GM23338 (cell line): ENCODE results near the gene NUMB. TPM values are rescaled to one million over a fixed set of nuclear protein-coding genes. Genes with fewer than 3 reads are reported as not detected.

Source experiments
- ATAC-seq: fragments of 200-7000 bp; cut with Tn5 transposase; 3 replicates; pipeline ENCODE4 v1.9.1; 2020
- DNase-seq: peaks from one replicate; pipeline ENCODE4 v3.0.0-alpha.2; 2015; ENCODE audit warnings: low spot score
- H2AFZ ChIP-seq: fragments of 200-600 bp; sonication (generic); 2 replicates; pipeline ENCODE4 v1.8.0; 2016; ENCODE audit warnings: antibody characterized with exemption, mild to moderate bottlenecking, moderate library complexity
- H3F3A ChIP-seq: fragments of 200-600 bp; sonication (generic); replicated peaks from 2 replicates; pipeline ENCODE4 v1.8.0; 2017; ENCODE audit warnings: antibody characterized with exemption, mixed run types, low read depth
- H3K27ac ChIP-seq: fragments of 200-600 bp; sonication (generic); 2 replicates; pipeline ENCODE4 v1.6.1; 2016; ENCODE audit warnings: low read depth
- H3K27me3 ChIP-seq: fragments of 200-600 bp; sonication (generic); 2 replicates; pipeline ENCODE4 v1.8.0; 2016; ENCODE audit warnings: mild to moderate bottlenecking, mixed run types, moderate library complexity; ENCODE audit not compliant: insufficient read depth
- H3K36me3 ChIP-seq: fragments of 200-600 bp; sonication (generic); 2 replicates; pipeline ENCODE4 v1.8.0; 2016; ENCODE audit warnings: mild to moderate bottlenecking; ENCODE audit not compliant: insufficient read depth
- H3K4me1 ChIP-seq: fragments of 200-600 bp; sonication (generic); 2 replicates; pipeline ENCODE4 v1.8.0; 2016; ENCODE audit warnings: mild to moderate bottlenecking, moderate library complexity; ENCODE audit not compliant: insufficient read depth
- H3K4me2 ChIP-seq: fragments of 200-600 bp; sonication (generic); 2 replicates; pipeline ENCODE4 v1.7.1; 2017; ENCODE audit warnings: mixed run types
- H3K4me3 ChIP-seq: fragments of 200-600 bp; sonication (generic); 2 replicates; pipeline ENCODE4 v1.6.1; 2016; ENCODE audit warnings: mixed run types
- H3K79me2 ChIP-seq: fragments of 200-600 bp; sonication (generic); replicated peaks from 2 replicates; pipeline ENCODE4 v1.8.0; 2017; ENCODE audit warnings: mild to moderate bottlenecking; ENCODE audit not compliant: insufficient read depth
- H3K9me2 ChIP-seq: fragments of 200-600 bp; sonication (generic); 2 replicates; pipeline ENCODE4 v1.8.0; 2017; ENCODE audit not compliant: insufficient read depth
- H4K20me1 ChIP-seq: fragments of 200-600 bp; sonication (generic); replicated peaks from 2 replicates; pipeline ENCODE4 v1.8.0; 2017; ENCODE audit warnings: mild to moderate bottlenecking; ENCODE audit not compliant: insufficient read depth
- H3K27ac Mint-ChIP-seq: 2 replicates; pipeline ENCODE4 v1.8.0; 2020; ENCODE audit warnings: inconsistent platforms, mild to moderate bottlenecking, moderate library complexity, mixed read lengths
- H3K27me3 Mint-ChIP-seq: 3 replicates; pipeline ENCODE4 v1.8.0; 2022; ENCODE audit warnings: low read depth, mild to moderate bottlenecking, moderate library complexity, mixed read lengths, inconsistent platforms; ENCODE audit not compliant: insufficient read depth, poor library complexity
- H3K36me3 Mint-ChIP-seq: 3 replicates; pipeline ENCODE4 v1.8.0; 2021; ENCODE audit warnings: low read depth, mild to moderate bottlenecking, inconsistent platforms, moderate library complexity, mixed read lengths
- H3K4me1 Mint-ChIP-seq: 3 replicates; pipeline ENCODE4 v1.8.0; 2020; ENCODE audit warnings: mild to moderate bottlenecking, inconsistent platforms, mixed read lengths
- H3K4me3 Mint-ChIP-seq: 3 replicates; pipeline ENCODE4 v1.8.0; 2021; ENCODE audit warnings: moderate library complexity, mild to moderate bottlenecking, inconsistent platforms, mixed read lengths
- H3K9me3 Mint-ChIP-seq: 3 replicates; pipeline ENCODE4 v1.8.0; 2020; ENCODE audit warnings: moderate library complexity, mild to moderate bottlenecking, inconsistent platforms, mixed read lengths
- CREB1 ChIP-seq: fragments of 250-450 bp; sonication (Bioruptor Pico); IDR thresholded peaks from 2 replicates; pipeline ENCODE4 v1.5.0; 2020; ENCODE audit warnings: low read depth, mild to moderate bottlenecking, moderate library complexity
- EZH2 ChIP-seq: fragments of 200-600 bp; sonication (generic); IDR thresholded peaks from one replicate; pipeline ENCODE4 v1.8.0; 2017; ENCODE audit warnings: antibody characterized with exemption, mild to moderate bottlenecking, low read depth; ENCODE audit not compliant: unreplicated experiment
- EZH2phosphoT487 ChIP-seq: fragments of 200-600 bp; sonication (generic); IDR thresholded peaks from one replicate; pipeline ENCODE4 v1.8.1; 2018; ENCODE audit warnings: antibody characterized with exemption; ENCODE audit not compliant: unreplicated experiment
- JUNB ChIP-seq: IDR thresholded peaks from one replicate; pipeline ENCODE4 v1.6.1; 2016; ENCODE audit warnings: antibody characterized with exemption; ENCODE audit not compliant: unreplicated experiment
- NANOG ChIP-seq: IDR thresholded peaks from 2 replicates; pipeline ENCODE4 v1.6.1; 2016; ENCODE audit warnings: antibody characterized with exemption, borderline replicate concordance
- POLR2AphosphoS5 ChIP-seq: IDR thresholded peaks from 2 replicates; pipeline ENCODE4 v1.6.1; 2016; ENCODE audit warnings: antibody characterized with exemption, low read depth
- STAT1 ChIP-seq: IDR thresholded peaks from one replicate; pipeline ENCODE4 v1.6.1; 2016; ENCODE audit warnings: antibody characterized with exemption; ENCODE audit not compliant: unreplicated experiment
- ZNF114 ChIP-seq: fragments of 250-450 bp; sonication (Bioruptor Pico); IDR thresholded peaks from 2 replicates; pipeline ENCODE4 v1.5.0; 2020; ENCODE audit warnings: mild to moderate bottlenecking, moderate library complexity
- ZNF331 ChIP-seq: fragments of 250-450 bp; sonication (Bioruptor Pico); IDR thresholded peaks from 2 replicates; pipeline ENCODE4 v1.5.0; 2020; ENCODE audit warnings: low read depth, mild to moderate bottlenecking, moderate library complexity
- polyA plus RNA-seq: library from polyadenylated mRNA; unstranded; fragments of >200 nt; fragmentation: Nextera tagmentation; extraction: Ambion mirVana; gene quantifications from 2 replicates; pipeline ENCODE4 v1.2.1, GENCODE V29; 2016
- total RNA-seq: library from RNA; depleted of rRNA; stranded (reverse); fragments of >200 nt; shearing (Covaris generic); gene quantifications from 2 replicates; pipeline ENCODE4 v1.2.3, GENCODE V29; 2014
- TF ChIP-seq, protein P1 (sequence below): fragments of 250-450 bp; sonication (Bioruptor Pico); IDR thresholded peaks from 2 replicates; pipeline ENCODE4 v1.5.0; 2020; ENCODE audit warnings: mild to moderate bottlenecking, moderate library complexity
- TF ChIP-seq, protein P2 (sequence below): IDR thresholded peaks from one replicate; pipeline ENCODE4 v1.6.1; 2018; ENCODE audit warnings: antibody characterized with exemption; ENCODE audit not compliant: unreplicated experiment
- TF ChIP-seq, protein P3 (sequence below): IDR thresholded peaks from 2 replicates; pipeline ENCODE4 v1.6.1; 2016; ENCODE audit warnings: antibody characterized with exemption
- TF ChIP-seq, protein P4 (sequence below), 2 experiments: fragments of 200-600 bp in 1 of 2; sonication (generic) in 1 of 2; conservative IDR thresholded peaks; 2 replicates each; pipeline versions ENCODE4 v1.5.1 to v1.6.1; 2016 to 2017; ENCODE audit warnings: antibody characterized with exemption in 2 of 2, low read depth in 2 of 2, mild to moderate bottlenecking in 2 of 2, moderate library complexity in 1 of 2

NUMB gene
- total and polyA plus RNA-seq, 2 experiments from 2014 or later: 32.1 to 36.7 TPM

- TF ChIP-seq ZNF114: no peak
These were observed 75.0 kb downstream of the NUMB start (continued) for GRCh38 chr14:73383356-73383755.

GRCh38 chr14:73381380-73382013, 76.8 kb downstream of the NUMB start:
- ATAC-seq (no peak), DNase-seq (no peak)
- Histone ChIP-seq H3K4me1 (no peaks in the 10 kb centered on the region), H2AFZ (no peak overlapping the region), H3K9me2 (no peaks in the 10 kb centered on the region), H3K27ac (no peak overlapping the region), H4K20me1 (peaks cover 6% of the 10 kb centered on the region; the same call in 1 of the 2 replicates), H3K79me2 (peaks cover 11% of the 10 kb centered on the region; the same call in 1 of the 2 replicates), H3K36me3 (no peaks in the 10 kb centered on the region), H3F3A (no peaks in the 10 kb centered on the region), H3K27me3 (no peaks in the 10 kb centered on the region), H3K4me2 (no peak overlapping the region), H3K4me3 (no peak overlapping the region)
- peaks cover 10% of the 10 kb centered on the region for H3K9me3 Mint-ChIP-seq
- H3K4me3 Mint-ChIP-seq: no peak overlapping the region
- TF ChIP-seq, protein P1, sequence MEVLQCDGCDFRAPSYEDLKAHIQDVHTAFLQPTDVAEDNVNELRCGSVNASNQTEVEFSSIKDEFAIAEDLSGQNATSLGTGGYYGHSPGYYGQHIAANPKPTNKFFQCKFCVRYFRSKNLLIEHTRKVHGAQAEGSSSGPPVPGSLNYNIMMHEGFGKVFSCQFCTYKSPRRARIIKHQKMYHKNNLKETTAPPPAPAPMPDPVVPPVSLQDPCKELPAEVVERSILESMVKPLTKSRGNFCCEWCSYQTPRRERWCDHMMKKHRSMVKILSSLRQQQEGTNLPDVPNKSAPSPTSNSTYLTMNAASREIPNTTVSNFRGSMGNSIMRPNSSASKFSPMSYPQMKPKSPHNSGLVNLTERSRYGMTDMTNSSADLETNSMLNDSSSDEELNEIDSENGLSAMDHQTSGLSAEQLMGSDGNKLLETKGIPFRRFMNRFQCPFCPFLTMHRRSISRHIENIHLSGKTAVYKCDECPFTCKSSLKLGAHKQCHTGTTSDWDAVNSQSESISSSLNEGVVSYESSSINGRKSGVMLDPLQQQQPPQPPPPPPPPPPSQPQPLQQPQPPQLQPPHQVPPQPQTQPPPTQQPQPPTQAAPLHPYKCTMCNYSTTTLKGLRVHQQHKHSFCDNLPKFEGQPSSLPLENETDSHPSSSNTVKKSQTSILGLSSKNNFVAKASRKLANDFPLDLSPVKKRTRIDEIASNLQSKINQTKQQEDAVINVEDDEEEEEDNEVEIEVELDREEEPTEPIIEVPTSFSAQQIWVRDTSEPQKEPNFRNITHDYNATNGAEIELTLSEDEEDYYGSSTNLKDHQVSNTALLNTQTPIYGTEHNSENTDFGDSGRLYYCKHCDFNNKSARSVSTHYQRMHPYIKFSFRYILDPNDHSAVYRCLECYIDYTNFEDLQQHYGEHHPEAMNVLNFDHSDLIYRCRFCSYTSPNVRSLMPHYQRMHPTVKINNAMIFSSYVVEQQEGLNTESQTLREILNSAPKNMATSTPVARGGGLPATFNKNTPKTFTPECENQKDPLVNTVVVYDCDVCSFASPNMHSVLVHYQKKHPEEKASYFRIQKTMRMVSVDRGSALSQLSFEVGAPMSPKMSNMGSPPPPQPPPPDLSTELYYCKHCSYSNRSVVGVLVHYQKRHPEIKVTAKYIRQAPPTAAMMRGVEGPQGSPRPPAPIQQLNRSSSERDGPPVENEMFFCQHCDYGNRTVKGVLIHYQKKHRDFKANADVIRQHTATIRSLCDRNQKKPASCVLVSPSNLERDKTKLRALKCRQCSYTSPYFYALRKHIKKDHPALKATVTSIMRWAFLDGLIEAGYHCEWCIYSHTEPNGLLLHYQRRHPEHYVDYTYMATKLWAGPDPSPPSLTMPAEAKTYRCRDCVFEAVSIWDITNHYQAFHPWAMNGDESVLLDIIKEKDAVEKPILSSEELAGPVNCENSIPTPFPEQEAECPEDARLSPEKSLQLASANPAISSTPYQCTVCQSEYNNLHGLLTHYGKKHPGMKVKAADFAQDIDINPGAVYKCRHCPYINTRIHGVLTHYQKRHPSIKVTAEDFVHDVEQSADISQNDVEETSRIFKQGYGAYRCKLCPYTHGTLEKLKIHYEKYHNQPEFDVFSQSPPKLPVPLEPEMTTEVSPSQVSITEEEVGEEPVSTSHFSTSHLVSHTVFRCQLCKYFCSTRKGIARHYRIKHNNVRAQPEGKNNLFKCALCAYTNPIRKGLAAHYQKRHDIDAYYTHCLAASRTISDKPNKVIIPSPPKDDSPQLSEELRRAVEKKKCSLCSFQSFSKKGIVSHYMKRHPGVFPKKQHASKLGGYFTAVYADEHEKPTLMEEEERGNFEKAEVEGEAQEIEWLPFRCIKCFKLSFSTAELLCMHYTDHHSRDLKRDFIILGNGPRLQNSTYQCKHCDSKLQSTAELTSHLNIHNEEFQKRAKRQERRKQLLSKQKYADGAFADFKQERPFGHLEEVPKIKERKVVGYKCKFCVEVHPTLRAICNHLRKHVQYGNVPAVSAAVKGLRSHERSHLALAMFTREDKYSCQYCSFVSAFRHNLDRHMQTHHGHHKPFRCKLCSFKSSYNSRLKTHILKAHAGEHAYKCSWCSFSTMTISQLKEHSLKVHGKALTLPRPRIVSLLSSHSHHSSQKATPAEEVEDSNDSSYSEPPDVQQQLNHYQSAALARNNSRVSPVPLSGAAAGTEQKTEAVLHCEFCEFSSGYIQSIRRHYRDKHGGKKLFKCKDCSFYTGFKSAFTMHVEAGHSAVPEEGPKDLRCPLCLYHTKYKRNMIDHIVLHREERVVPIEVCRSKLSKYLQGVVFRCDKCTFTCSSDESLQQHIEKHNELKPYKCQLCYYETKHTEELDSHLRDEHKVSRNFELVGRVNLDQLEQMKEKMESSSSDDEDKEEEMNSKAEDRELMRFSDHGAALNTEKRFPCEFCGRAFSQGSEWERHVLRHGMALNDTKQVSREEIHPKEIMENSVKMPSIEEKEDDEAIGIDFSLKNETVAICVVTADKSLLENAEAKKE (CRISPR knock-in tag): no peak
- TF ChIP-seq NANOG (no peak), POLR2AphosphoS5 (no peak), STAT1 (no peak), JUNB (no peak), EZH2phosphoT487 (no peak), ZNF114 (no peak), ZNF331 (CRISPR knock-in tag) (no peak), CREB1 (CRISPR knock-in tag) (no peak), EZH2 (no peak)
- TF ChIP-seq, protein P2, sequence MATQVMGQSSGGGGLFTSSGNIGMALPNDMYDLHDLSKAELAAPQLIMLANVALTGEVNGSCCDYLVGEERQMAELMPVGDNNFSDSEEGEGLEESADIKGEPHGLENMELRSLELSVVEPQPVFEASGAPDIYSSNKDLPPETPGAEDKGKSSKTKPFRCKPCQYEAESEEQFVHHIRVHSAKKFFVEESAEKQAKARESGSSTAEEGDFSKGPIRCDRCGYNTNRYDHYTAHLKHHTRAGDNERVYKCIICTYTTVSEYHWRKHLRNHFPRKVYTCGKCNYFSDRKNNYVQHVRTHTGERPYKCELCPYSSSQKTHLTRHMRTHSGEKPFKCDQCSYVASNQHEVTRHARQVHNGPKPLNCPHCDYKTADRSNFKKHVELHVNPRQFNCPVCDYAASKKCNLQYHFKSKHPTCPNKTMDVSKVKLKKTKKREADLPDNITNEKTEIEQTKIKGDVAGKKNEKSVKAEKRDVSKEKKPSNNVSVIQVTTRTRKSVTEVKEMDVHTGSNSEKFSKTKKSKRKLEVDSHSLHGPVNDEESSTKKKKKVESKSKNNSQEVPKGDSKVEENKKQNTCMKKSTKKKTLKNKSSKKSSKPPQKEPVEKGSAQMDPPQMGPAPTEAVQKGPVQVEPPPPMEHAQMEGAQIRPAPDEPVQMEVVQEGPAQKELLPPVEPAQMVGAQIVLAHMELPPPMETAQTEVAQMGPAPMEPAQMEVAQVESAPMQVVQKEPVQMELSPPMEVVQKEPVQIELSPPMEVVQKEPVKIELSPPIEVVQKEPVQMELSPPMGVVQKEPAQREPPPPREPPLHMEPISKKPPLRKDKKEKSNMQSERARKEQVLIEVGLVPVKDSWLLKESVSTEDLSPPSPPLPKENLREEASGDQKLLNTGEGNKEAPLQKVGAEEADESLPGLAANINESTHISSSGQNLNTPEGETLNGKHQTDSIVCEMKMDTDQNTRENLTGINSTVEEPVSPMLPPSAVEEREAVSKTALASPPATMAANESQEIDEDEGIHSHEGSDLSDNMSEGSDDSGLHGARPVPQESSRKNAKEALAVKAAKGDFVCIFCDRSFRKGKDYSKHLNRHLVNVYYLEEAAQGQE: no peak
- TF ChIP-seq, protein P3, sequence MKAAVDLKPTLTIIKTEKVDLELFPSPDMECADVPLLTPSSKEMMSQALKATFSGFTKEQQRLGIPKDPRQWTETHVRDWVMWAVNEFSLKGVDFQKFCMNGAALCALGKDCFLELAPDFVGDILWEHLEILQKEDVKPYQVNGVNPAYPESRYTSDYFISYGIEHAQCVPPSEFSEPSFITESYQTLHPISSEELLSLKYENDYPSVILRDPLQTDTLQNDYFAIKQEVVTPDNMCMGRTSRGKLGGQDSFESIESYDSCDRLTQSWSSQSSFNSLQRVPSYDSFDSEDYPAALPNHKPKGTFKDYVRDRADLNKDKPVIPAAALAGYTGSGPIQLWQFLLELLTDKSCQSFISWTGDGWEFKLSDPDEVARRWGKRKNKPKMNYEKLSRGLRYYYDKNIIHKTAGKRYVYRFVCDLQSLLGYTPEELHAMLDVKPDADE: no peak
- TF ChIP-seq, protein P4, sequence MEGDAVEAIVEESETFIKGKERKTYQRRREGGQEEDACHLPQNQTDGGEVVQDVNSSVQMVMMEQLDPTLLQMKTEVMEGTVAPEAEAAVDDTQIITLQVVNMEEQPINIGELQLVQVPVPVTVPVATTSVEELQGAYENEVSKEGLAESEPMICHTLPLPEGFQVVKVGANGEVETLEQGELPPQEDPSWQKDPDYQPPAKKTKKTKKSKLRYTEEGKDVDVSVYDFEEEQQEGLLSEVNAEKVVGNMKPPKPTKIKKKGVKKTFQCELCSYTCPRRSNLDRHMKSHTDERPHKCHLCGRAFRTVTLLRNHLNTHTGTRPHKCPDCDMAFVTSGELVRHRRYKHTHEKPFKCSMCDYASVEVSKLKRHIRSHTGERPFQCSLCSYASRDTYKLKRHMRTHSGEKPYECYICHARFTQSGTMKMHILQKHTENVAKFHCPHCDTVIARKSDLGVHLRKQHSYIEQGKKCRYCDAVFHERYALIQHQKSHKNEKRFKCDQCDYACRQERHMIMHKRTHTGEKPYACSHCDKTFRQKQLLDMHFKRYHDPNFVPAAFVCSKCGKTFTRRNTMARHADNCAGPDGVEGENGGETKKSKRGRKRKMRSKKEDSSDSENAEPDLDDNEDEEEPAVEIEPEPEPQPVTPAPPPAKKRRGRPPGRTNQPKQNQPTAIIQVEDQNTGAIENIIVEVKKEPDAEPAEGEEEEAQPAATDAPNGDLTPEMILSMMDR (conservative IDR thresholded peaks at IDR 0.05; ENCODE audit: low read depth in 2 of 2): no peak
- peaks cover 3% of the 10 kb centered on the region; the same call in 2 of the 3 replicates for H3K4me1 Mint-ChIP-seq
- peaks cover 11% of the 10 kb centered on the region; the same call in 2 of the 3 replicates for H3K36me3 Mint-ChIP-seq
- peaks cover 8% of the 10 kb centered on the region for H3K27me3 Mint-ChIP-seq
- H3K27ac Mint-ChIP-seq: no peak overlapping the region
